GM21390 (cell line): ENCODE results near the gene EDNRB.
"Not testable (repeated sequence)": the region's sequence is repeated elsewhere in the genome, so short reads cannot be mapped to it uniquely, and the experiment has no call there.

Experiments
- ATAC-seq: cut with Tn5 transposase; IDR thresholded peaks from one replicate; pipeline ENCODE4 v1.9.1; 2021; ENCODE audit not compliant: unreplicated experiment

The EDNRB gene

GRCh38 chr13:77918391-77919245 lies at the start of gene EDNRB:
EDNRB (minus strand) TSS chr13:77918831; CDS start chr13:77918573, 258 bp downstream.
- ATAC-seq, result peak; percentile 51

GRCh38 chr13:77966671-77967070 lies 48.0 kb upstream of the EDNRB start:
- ATAC-seq, result no peak

GRCh38 chr13:77952737-77953136 lies 34.1 kb upstream of the EDNRB start:
- no peak for ATAC-seq

GRCh38 chr13:77952276-77952675 lies 33.6 kb upstream of the EDNRB start:
- ATAC-seq, result no peak

GRCh38 chr13:77946522-77946921 lies 27.9 kb upstream of the EDNRB start:
- no peak for ATAC-seq

- ATAC-seq, result not testable (repeated sequence)
Observed at GRCh38 chr13:77935063-77935462, 16.4 kb upstream of the EDNRB start.

GRCh38 chr13:77930430-77930829 lies 11.8 kb upstream of the EDNRB start:
- ATAC-seq, result peak; percentile 75

- ATAC-seq, result peak; percentile 89
Observed at GRCh38 chr13:77928909-77929308, 10.3 kb upstream of the EDNRB start.

GRCh38 chr13:77925616-77926015 lies 7.0 kb upstream of the EDNRB start:
- no peak for ATAC-seq

GRCh38 chr13:77919921-77920294 lies 1.3 kb upstream of the EDNRB start:
- no peak for ATAC-seq

GRCh38 chr13:77919246-77919920 lies 752 bp upstream of the EDNRB start:
- peak; percentile 24 for ATAC-seq

GRCh38 chr13:77916488-77916887 lies 2.1 kb downstream of the EDNRB start:
- no peak for ATAC-seq

GRCh38 chr13:77915686-77916085 lies 2.9 kb downstream of the EDNRB start:
- no peak for ATAC-seq

GRCh38 chr13:77913003-77913402 lies 5.6 kb downstream of the EDNRB start:
- no peak for ATAC-seq

- ATAC-seq, result no peak
Observed at GRCh38 chr13:77911751-77912150, 6.9 kb downstream of the EDNRB start.

GRCh38 chr13:77909827-77910226 lies 8.8 kb downstream of the EDNRB start:
- no peak for ATAC-seq

GRCh38 chr13:77908531-77908930 lies 10.1 kb downstream of the EDNRB start:
- no peak for ATAC-seq

GRCh38 chr13:77907666-77908341 lies 10.8 kb downstream of the EDNRB start:
- no peak for ATAC-seq

- ATAC-seq, result no peak
Observed at GRCh38 chr13:77904031-77904430, 14.6 kb downstream of the EDNRB start.

GRCh38 chr13:77903435-77903834 lies 15.2 kb downstream of the EDNRB start:
- no peak for ATAC-seq

GRCh38 chr13:77902319-77902963 lies 16.2 kb downstream of the EDNRB start:
- no peak for ATAC-seq
